ENCODE measurements around the gene FPGT.

DNA sequence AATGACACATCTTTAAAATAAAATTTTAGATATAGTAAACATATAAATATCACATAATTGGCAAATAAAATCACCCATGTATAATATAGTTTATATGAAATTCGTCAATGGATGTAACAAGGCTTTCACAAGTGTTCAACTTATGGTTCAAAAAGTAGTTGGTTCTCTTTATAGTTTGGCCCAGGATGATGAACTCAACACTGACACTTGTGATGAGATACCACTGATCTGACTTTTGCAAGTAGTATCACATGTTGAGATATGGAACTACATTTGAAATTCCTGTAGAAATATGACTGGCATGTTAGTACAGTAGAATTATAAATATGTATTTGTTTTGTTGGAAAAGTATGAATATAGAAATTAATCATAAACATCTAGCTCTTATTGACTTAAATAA is 39.0 kb downstream of the FPGT start:
- TF ChIP-seq EZH2 (IDR thresholded peaks at IDR 0.05; ENCODE audit: low read depth, unreplicated experiment) (no peak), POLR2AphosphoS5 (IDR thresholded peaks at IDR 0.05; ENCODE audit: low read depth) (no peak)

Data from GM23338 (cell line).